Lung (tissue), 16 donors: Measurements from ENCODE around the gene MTO1. TPM values are rescaled to one million over a fixed set of nuclear protein-coding genes. Genes with fewer than 3 reads are reported as not detected.

Experiments used
- ATAC-seq: fragments of 200-7000 bp; cut with Tn5 transposase; one replicate; pipeline ENCODE4 v1.9.1; 2020; ENCODE audit warnings: moderate number of reproducible peaks; ENCODE audit not compliant: insufficient read depth, low FRiP score
- DNase-seq, 3 donors: peaks; one replicate each; pipeline ENCODE4 v3.0.0-alpha.2; 2013 to 2017
- H3K27ac ChIP-seq, 2 donors: one replicate each; pipeline ENCODE4 v1.5.1; 2013; ENCODE audit warnings: mild to moderate bottlenecking in 2 of 2, moderate library complexity in 2 of 2, control low read depth in 1 of 2, inconsistent platforms in 1 of 2, low read depth in 1 of 2, low read length in 1 of 2
- H3K27me3 ChIP-seq, 3 donors: one replicate each; pipeline ENCODE4 v1.5.1; 2013; ENCODE audit warnings: low read length in 2 of 3; ENCODE audit not compliant: control insufficient read depth in 3 of 3, insufficient read depth in 3 of 3
- H3K36me3 ChIP-seq, 4 donors: one replicate each; pipeline ENCODE4 v1.5.1; 2013; ENCODE audit warnings: low read length in 4 of 4, mild to moderate bottlenecking in 1 of 4, moderate library complexity in 1 of 4; ENCODE audit not compliant: control insufficient read depth in 4 of 4, insufficient read depth in 4 of 4
- H3K4me1 ChIP-seq, 5 donors: one replicate each; pipeline ENCODE4 v1.5.1; 2013; ENCODE audit warnings: low read length in 5 of 5, mild to moderate bottlenecking in 2 of 5, moderate library complexity in 1 of 5; ENCODE audit not compliant: control insufficient read depth in 5 of 5, insufficient read depth in 5 of 5
- H3K4me3 ChIP-seq: one replicate; pipeline ENCODE4 v1.5.1; 2013; ENCODE audit warnings: mild to moderate bottlenecking, control low read depth, moderate library complexity
- H3K9ac ChIP-seq, 2 donors: one replicate each; pipeline ENCODE4 v1.5.1; 2013; ENCODE audit warnings: low read length in 2 of 2, control low read depth in 1 of 2; ENCODE audit not compliant: insufficient read depth in 1 of 2
- H3K9me3 ChIP-seq, 4 donors: one replicate each; pipeline ENCODE4 v1.5.1; 2013; ENCODE audit warnings: low read length in 3 of 4, mild to moderate bottlenecking in 1 of 4, moderate library complexity in 1 of 4; ENCODE audit not compliant: control insufficient read depth in 4 of 4, insufficient read depth in 3 of 4
- WGBS, 2 donors: extraction: QIAGEN DNeasy Blood & Tissue Kit; methylation state at CpG; one replicate each; pipeline ENCODE4 v1.1.7; 2013; 5-methylcytosine and 5-hydroxymethylcytosine counted together
- long read RNA-seq, 5 donors: transcript quantifications; one replicate each; lab custom pipeline, GENCODE V29; 2026
- polyA plus RNA-seq, 2 donors: library from polyadenylated mRNA; stranded (reverse); fragments of 200-250 nt; gene quantifications; one replicate each; pipeline ENCODE4 v1.2.1, GENCODE V29; 2013
- total RNA-seq, 2 donors: library from RNA; depleted of rRNA in 1 of 2; stranded (reverse); fragments of >200 nt in 1 of 2; gene quantifications; one replicate each; pipeline ENCODE4 v1.2.1, GENCODE V29; 2014 to 2021
- TF ChIP-seq, protein P1 (sequence below): IDR thresholded peaks from 2 replicates; pipeline ENCODE4 v1.5.1; 2012; ENCODE audit warnings: mild to moderate bottlenecking; ENCODE audit errors: control extremely low read depth, extremely low read depth
- donor health status: control.
- donor health status: control.
- donor health status: Bipolar disorder and iron deficiency.
- donor health status: healthy.
- donor health status: DM: yes; HTN: yes; CAD: no.

MTO1 gene
- total RNA-seq (10 to 100 TPM; 16.5 to 23.6 TPM), polyA plus RNA-seq (10 to 100 TPM; 11.1 to 12.5 TPM)
- long read RNA-seq, donor 1, full-length matches to known transcripts: 1 of 24,358 reads
- long read RNA-seq, donor 1, partial matches to known transcripts: 16,965 of 24,358 reads
- long read RNA-seq, donor 1, other reads (novel, unspliced or antisense): 7,392 of 24,358 reads
- long read RNA-seq, donor 2, partial matches to known transcripts: 9,225 of 12,582 reads
- long read RNA-seq, donor 2, other reads (novel, unspliced or antisense): 3,357 of 12,582 reads
- long read RNA-seq, donor 3, full-length matches to known transcripts: 1 of 13,554 reads
- long read RNA-seq, donor 3, partial matches to known transcripts: 12,931 of 13,554 reads
- long read RNA-seq, donor 3, other reads (novel, unspliced or antisense): 622 of 13,554 reads
- long read RNA-seq, donor 4, partial matches to known transcripts: 13,109 of 13,374 reads
- long read RNA-seq, donor 4, other reads (novel, unspliced or antisense): 265 of 13,374 reads
- long read RNA-seq, donor 5, full-length matches to known transcripts: 1 of 25,057 reads
- long read RNA-seq, donor 5, partial matches to known transcripts: 24,623 of 25,057 reads
- long read RNA-seq, donor 5, other reads (novel, unspliced or antisense): 433 of 25,057 reads

- Histone ChIP-seq H3K27me3 (no peaks in the 10 kb centered on the region), H3K9ac (peak within 1 kb of the TSS; percentile 92 to 93), H3K4me3 (peak within 1 kb of the TSS; percentile 64), H3K4me1 (peaks cover 0 to 3% (median 0%) of the 10 kb centered on the region in 5 donors), H3K27ac (peak within 1 kb of the TSS; percentile 85 to 96), H3K9me3 (no peaks in the 10 kb centered on the region), H3K36me3 (peaks cover 1 to 8% (median 2%) of the 10 kb centered on the region in 4 donors)
- WGBS, 2 donors: 0% methylated on average over 55 of the region's 55 CpGs
- ATAC-seq: peak; percentile 96
- TF ChIP-seq, protein P1, sequence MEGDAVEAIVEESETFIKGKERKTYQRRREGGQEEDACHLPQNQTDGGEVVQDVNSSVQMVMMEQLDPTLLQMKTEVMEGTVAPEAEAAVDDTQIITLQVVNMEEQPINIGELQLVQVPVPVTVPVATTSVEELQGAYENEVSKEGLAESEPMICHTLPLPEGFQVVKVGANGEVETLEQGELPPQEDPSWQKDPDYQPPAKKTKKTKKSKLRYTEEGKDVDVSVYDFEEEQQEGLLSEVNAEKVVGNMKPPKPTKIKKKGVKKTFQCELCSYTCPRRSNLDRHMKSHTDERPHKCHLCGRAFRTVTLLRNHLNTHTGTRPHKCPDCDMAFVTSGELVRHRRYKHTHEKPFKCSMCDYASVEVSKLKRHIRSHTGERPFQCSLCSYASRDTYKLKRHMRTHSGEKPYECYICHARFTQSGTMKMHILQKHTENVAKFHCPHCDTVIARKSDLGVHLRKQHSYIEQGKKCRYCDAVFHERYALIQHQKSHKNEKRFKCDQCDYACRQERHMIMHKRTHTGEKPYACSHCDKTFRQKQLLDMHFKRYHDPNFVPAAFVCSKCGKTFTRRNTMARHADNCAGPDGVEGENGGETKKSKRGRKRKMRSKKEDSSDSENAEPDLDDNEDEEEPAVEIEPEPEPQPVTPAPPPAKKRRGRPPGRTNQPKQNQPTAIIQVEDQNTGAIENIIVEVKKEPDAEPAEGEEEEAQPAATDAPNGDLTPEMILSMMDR: no peak
- DNase-seq: peak; percentile 91 to 96 (median 94)
Measured at GRCh38 chr6:73461537-73462350, at the start of gene MTO1. MTO1 (plus strand) TSS chr6:73461737; CDS start chr6:73461855, 118 bp downstream.

GRCh38 chr6:73413102-73413501 lies 48.4 kb upstream of the MTO1 start:
- 98% methylated on average over 3 of the region's 3 CpGs for WGBS, 2 donors
- H3K4me3 ChIP-seq: no peak overlapping the region

DNA sequence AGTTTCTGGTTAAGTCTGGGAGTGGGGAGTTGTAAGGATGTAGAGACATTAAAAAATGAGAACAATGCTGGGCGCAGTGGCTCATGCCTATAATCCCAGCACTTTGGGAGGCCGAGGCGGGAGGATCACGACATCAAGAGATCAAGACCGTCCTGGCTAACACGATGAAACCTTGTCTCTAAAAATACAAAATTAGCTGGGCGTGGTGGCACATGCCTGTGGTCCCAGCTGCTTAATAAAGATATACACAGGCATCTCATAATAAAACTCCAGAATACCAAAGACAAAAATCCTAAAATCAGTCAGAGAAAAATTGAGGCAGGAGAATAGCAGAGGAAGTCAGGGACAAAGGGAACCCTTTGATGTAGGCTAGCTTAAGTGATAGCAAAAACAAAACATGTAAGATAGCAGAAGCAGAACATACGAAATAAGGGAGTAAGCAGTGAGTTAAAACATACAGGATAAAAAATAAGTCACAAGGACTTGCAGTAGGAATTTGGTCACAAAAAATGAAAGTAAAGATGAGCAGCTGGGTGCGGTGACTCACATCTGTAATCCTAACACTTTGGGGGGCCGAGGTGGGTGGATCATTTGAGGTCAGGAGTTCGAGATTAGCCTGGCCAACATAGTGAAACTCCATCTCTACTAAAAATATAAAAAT lies 43.3 kb upstream of the MTO1 start:
- ATAC-seq: no peak
- WGBS, 2 donors: 88 to 96% methylated on average over 11 of the region's 11 CpGs
- H3K4me3 ChIP-seq: no peak overlapping the region
- DNase-seq: no peak
- H3K36me3 ChIP-seq: peaks cover 0 to 9% (median 4%) of the 10 kb centered on the region in 4 donors
- TF ChIP-seq, protein P1: no peak
- H3K9ac ChIP-seq: no peak overlapping the region
- no peak overlapping the region for H3K27ac ChIP-seq
- no peaks in the 10 kb centered on the region for H3K27me3 ChIP-seq
- H3K4me1 ChIP-seq: no peaks in the 10 kb centered on the region
- H3K9me3 ChIP-seq: no peaks in the 10 kb centered on the region

More at GRCh38 chr6:73413102-73413501, 48.4 kb upstream of the MTO1 start:
- peaks cover 0 to under 1% (median 0%) of the 10 kb centered on the region in 4 donors for H3K36me3 ChIP-seq
- no peaks in the 10 kb centered on the region for H3K9me3 ChIP-seq
- ATAC-seq (no peak), DNase-seq (no peak)
- H3K9ac ChIP-seq: no peak overlapping the region
- H3K27me3 ChIP-seq: no peaks in the 10 kb centered on the region
- no peak overlapping the region for H3K27ac ChIP-seq
- no peaks in the 10 kb centered on the region for H3K4me1 ChIP-seq
- TF ChIP-seq, protein P1: no peak
